Small intestine (tissue), 7 donors: Measurements from ENCODE around the gene COPG1. TPM values are rescaled to one million over a fixed set of nuclear protein-coding genes. Genes with fewer than 3 reads are reported as not detected.
"Not testable (repeated sequence)": the region's sequence is repeated elsewhere in the genome, so short reads cannot be mapped to it uniquely, and the experiment has no call there.

Experiments
- DNase-seq, 2 donors: peaks; one replicate each; pipeline versions ENCODE4 v3.0.0 to v3.0.0-alpha.2; 2013
- FAIRE-seq: peaks from 2 replicates; lab custom pipeline; 2012; peaks lifted over from hg19 to GRCh38; lab: Jason Lieb, UNC
- H3K27ac ChIP-seq, 3 donors: one replicate each; pipeline ENCODE4 v1.5.1; 2013; ENCODE audit warnings: low read length in 2 of 3, mild to moderate bottlenecking in 2 of 3, control low read depth in 1 of 3, inconsistent platforms in 1 of 3, low read depth in 1 of 3, moderate library complexity in 1 of 3
- H3K27me3 ChIP-seq, 3 donors: one replicate each; pipeline ENCODE4 v1.6.1; 2013; ENCODE audit warnings: low read length in 3 of 3, inconsistent platforms in 1 of 3; ENCODE audit not compliant: control insufficient read depth in 3 of 3, insufficient read depth in 3 of 3
- H3K36me3 ChIP-seq, 3 donors: one replicate each; pipeline ENCODE4 v1.6.1; 2013; ENCODE audit warnings: low read length in 3 of 3, inconsistent platforms in 1 of 3, low read depth in 1 of 3, mild to moderate bottlenecking in 1 of 3, moderate library complexity in 1 of 3; ENCODE audit not compliant: control insufficient read depth in 3 of 3, insufficient read depth in 2 of 3
- H3K4me1 ChIP-seq, 3 donors: one replicate each; pipeline ENCODE4 v1.6.1; 2013; ENCODE audit warnings: low read length in 2 of 3, inconsistent platforms in 1 of 3, low read depth in 1 of 3, mild to moderate bottlenecking in 1 of 3, moderate library complexity in 1 of 3; ENCODE audit not compliant: control insufficient read depth in 3 of 3, insufficient read depth in 2 of 3
- H3K4me3 ChIP-seq, 3 donors: one replicate each; pipeline ENCODE4 v1.5.1; 2013; ENCODE audit warnings: low read length in 3 of 3, control low read depth in 1 of 3, inconsistent platforms in 1 of 3, low read depth in 1 of 3, mild to moderate bottlenecking in 1 of 3, moderate library complexity in 1 of 3
- H3K9me3 ChIP-seq, 2 donors: one replicate each; pipeline ENCODE4 v1.6.1; 2013; ENCODE audit warnings: low read depth in 1 of 2, low read length in 1 of 2; ENCODE audit not compliant: control insufficient read depth in 2 of 2, insufficient read depth in 1 of 2
- WGBS, 3 donors: extraction: QIAGEN DNeasy Blood & Tissue Kit; methylation state at CpG; one replicate each; pipeline ENCODE4 v1.1.7; 2013; 5-methylcytosine and 5-hydroxymethylcytosine counted together
- polyA plus RNA-seq, 4 donors: library from polyadenylated mRNA; stranded (reverse) in 3 of 4; unstranded in 1 of 4; fragments of 200-250 nt in 3 of 4; fragments of 120-200 nt in 1 of 4; gene quantifications; one replicate each; pipeline versions ENCODE4 v1.2.1 to v1.2.3, GENCODE V29; 2013
- donor health status: healthy with polysubstance abuse.
- donor health status: control.
- donor health status: control.
- donor health status: Bipolar disorder and iron deficiency.
- donor health status: healthy.

COPG1 gene
- polyA plus RNA-seq, 4 donors: 112 to 145 (median 135) TPM

DNA sequence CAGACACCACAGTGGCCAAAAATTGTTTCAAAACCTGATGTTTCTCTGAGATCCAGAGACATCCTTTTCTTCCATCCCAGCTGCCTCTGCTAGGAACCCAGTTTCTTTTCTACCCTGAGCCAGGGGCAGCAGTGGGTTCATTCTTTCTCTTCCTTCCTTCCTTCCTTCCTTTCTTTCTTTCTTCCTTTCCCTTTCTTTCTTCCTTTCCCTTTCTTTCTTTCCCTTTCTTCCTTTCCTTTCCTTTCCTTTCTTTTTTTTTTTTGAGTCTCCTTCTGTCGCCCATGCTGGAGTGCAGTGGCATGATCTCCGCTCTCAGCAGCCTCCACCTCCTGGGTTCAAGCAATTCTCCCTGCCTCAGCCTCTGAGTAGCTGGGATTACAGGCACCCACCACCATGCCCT lies 30.7 kb upstream of the COPG1 start:
- Histone ChIP-seq H3K4me3 (no peak overlapping the region), H3K36me3 (no peaks in the 10 kb centered on the region), H3K27ac (no peak overlapping the region), H3K4me1 (no peaks in the 10 kb centered on the region), H3K9me3 (no peaks in the 10 kb centered on the region), H3K27me3 (no peaks in the 10 kb centered on the region)
- DNase-seq: no peak
- FAIRE-seq: no peak
- 91 to 93% (median 92%) methylated on average over 2 of the region's 2 CpGs for WGBS, 3 donors

GRCh38 chr3:129224387-129224786 lies 25.0 kb upstream of the COPG1 start:
- FAIRE-seq, H3K4me3 ChIP-seq, H3K36me3 ChIP-seq, H3K9me3 ChIP-seq, H3K27me3 ChIP-seq: not testable (repeated sequence)
- Histone ChIP-seq H3K4me1 (peaks cover 0 to 12% (median 0%) of the 10 kb centered on the region in 3 donors), H3K27ac (peak overlapping the region; percentile 20 to 84 (median 52))
- 18 to 47% (median 37%) methylated on average over 1 of the region's 1 CpG for WGBS, 3 donors
- peak in 1 of 2 donors; percentile 32 for DNase-seq

DNA sequence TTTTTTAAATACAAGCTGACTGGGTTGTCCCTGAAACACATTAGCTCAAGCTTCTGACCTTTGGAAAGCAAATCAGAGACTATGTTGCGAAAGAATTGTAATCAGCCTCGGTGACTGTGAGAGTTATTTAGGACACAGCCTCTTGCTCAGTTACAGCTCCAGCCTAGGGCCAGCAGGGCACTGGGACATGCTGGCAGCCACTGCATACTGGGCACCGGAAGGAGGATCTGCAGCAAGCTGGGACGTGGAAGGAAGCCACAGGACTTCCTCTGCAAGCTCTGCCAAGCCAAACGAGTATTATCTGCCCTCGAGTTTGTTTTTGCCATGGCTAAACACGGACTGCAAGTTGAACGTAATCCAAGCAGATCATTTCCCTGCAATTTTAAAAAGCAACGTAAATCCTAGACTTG lies 24.4 kb upstream of the COPG1 start:
- no peaks in the 10 kb centered on the region for H3K27me3 ChIP-seq
- no peaks in the 10 kb centered on the region for H3K36me3 ChIP-seq
- peak overlapping the region; percentile 70 to 84 (median 78) for H3K27ac ChIP-seq
- DNase-seq (peak; percentile 88 to 96), FAIRE-seq (no peak)
- peak overlapping the region in 1 of 3 donors; percentile 11 for H3K4me3 ChIP-seq
- 3 to 5% (median 4%) methylated on average over 9 of the region's 9 CpGs for WGBS, 3 donors
- peaks cover 0 to 12% (median 0%) of the 10 kb centered on the region in 3 donors for H3K4me1 ChIP-seq
- no peaks in the 10 kb centered on the region for H3K9me3 ChIP-seq

GRCh38 chr3:129226374-129226773 lies 23.0 kb upstream of the COPG1 start:
- Histone ChIP-seq H3K27ac (no peak overlapping the region), H3K27me3 (no peaks in the 10 kb centered on the region), H3K4me1 (peaks cover 0 to 12% (median 0%) of the 10 kb centered on the region in 3 donors), H3K9me3 (no peaks in the 10 kb centered on the region), H3K4me3 (no peak overlapping the region), H3K36me3 (no peaks in the 10 kb centered on the region)
- DNase-seq (peak in 1 of 2 donors; percentile 35), FAIRE-seq (no peak)
- WGBS, 3 donors: 76 to 79% (median 76%) methylated on average over 6 of the region's 6 CpGs

- Histone ChIP-seq H3K9me3 (no peaks in the 10 kb centered on the region), H3K27ac (peak overlapping the region in 2 of 3 donors; percentile 12 to 64), H3K4me1 (peaks cover 0 to 12% (median 0%) of the 10 kb centered on the region in 3 donors), H3K36me3 (no peaks in the 10 kb centered on the region), H3K4me3 (no peak overlapping the region), H3K27me3 (no peaks in the 10 kb centered on the region)
- WGBS, 3 donors: 69 to 77% (median 74%) methylated on average over 11 of the region's 11 CpGs
- DNase-seq (no peak), FAIRE-seq (no peak)
These were observed 20.4 kb upstream of the COPG1 start for GRCh38 chr3:129228891-129229585.

DNA sequence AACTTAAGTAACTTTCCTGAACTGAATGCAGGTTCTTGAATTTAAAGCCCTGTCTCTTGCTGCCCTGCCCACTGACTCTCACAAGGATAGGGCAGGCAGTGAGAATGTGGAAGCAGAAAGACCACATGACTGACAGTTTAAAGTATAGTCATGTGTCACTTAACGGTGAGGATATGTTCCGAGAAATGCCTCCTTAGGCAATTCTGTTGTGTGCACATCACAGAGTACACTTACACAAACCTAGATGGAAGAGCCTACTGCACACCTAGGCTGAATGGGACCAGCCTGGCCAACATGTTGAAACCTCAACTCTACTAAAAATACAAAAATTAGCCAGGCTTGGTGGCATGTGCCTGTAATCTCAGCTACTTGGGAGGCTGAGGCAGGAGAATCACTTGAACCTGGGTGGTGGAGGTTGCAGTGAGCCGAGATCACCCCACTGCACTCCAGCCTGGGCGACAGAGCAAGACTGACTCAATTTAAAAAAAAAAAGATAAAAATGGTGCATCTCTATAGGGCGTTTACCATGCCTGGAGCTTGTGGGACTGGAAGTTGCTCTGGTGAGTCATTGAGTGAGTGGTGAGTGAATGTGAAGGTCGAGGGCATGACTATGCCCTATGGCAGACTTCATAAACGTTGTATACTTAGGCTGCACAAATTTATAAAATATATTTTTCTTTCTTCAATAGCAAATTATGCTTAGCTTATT lies 18.9 kb upstream of the COPG1 start:
- peaks cover 0 to 10% (median 0%) of the 10 kb centered on the region in 3 donors for H3K4me1 ChIP-seq
- 52 to 56% (median 55%) methylated on average over 7 of the region's 7 CpGs for WGBS, 3 donors
- no peak overlapping the region for H3K27ac ChIP-seq
- no peak overlapping the region for H3K4me3 ChIP-seq
- DNase-seq (peak; percentile 42 to 73), FAIRE-seq (no peak)
- H3K27me3 ChIP-seq: no peaks in the 10 kb centered on the region
- H3K36me3 ChIP-seq: no peaks in the 10 kb centered on the region
- peaks cover 0 to under 1% of the 10 kb centered on the region in 2 donors for H3K9me3 ChIP-seq

GRCh38 chr3:129231331-129232119 lies 17.9 kb upstream of the COPG1 start:
- peaks cover 0 to 2% of the 10 kb centered on the region in 2 donors for H3K9me3 ChIP-seq
- no peak for FAIRE-seq
- peaks cover 0 to 7% (median 0%) of the 10 kb centered on the region in 3 donors for H3K4me1 ChIP-seq
- no peaks in the 10 kb centered on the region for H3K27me3 ChIP-seq
- no peak overlapping the region for H3K27ac ChIP-seq
- 68 to 78% (median 74%) methylated on average over 10 of the region's 10 CpGs for WGBS, 3 donors
- no peaks in the 10 kb centered on the region for H3K36me3 ChIP-seq
- DNase-seq: peak in 1 of 2 donors; percentile 45
- H3K4me3 ChIP-seq: no peak overlapping the region

DNA sequence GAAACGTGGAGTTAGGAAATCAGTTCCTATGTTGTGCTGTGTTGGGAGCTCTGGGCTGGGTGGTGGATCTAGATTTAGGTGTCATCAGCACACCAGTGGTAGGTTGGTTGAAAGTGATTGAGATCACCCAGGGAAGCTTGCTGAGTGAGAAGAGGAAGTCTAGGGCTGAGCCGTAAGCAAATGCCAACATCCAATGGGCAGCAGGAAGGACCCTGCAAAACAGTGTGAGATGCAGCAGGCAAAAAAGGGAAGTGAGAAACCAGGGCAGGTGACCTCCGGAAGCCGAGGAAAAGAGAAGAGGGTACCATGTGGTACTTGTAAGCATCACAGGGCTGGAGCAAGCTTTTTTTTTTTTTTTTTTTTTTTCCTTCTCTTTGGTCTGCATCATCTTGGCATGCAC lies 15.9 kb upstream of the COPG1 start:
- WGBS, 3 donors: 55 to 85% (median 58%) methylated on average over 4 of the region's 4 CpGs
- peaks cover 0 to 2% of the 10 kb centered on the region in 2 donors for H3K9me3 ChIP-seq
- no peaks in the 10 kb centered on the region for H3K36me3 ChIP-seq
- FAIRE-seq (no peak), DNase-seq (no peak)
- peaks cover 0 to 7% (median 0%) of the 10 kb centered on the region in 3 donors for H3K4me1 ChIP-seq
- H3K27ac ChIP-seq: no peak overlapping the region
- H3K4me3 ChIP-seq: no peak overlapping the region
- no peaks in the 10 kb centered on the region for H3K27me3 ChIP-seq
